ENCODE results near the gene OVAAL. TPM values are rescaled to one million over a fixed set of nuclear protein-coding genes. Genes with fewer than 3 reads are reported as not detected.

OVAAL gene
- total RNA-seq, 1 donor from 2014 or later, result not detected

DNA sequence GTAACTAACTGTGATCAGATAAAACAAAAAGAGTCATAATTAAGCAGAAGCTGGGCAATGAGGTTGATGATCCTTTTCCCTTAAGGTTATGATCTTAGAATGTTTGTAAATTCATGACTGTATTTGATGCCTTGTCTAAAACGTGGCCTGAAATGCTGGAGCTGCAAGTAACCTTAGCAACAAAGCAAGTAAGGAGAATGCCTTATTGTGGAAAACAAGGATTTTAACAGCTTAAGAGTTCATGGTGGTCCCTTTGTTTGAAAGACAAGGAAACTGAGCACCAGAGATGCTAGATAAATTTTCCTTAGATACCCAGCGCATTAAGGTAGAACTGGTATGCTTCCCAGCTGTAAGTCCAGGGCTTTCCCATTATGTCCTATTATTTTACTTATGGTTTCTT lies 47.4 kb downstream of the OVAAL start:
- DNase-seq (ENCODE audit: low spot score), result no peak

GRCh38 chr1:180609643-180610555 lies 51.1 kb downstream of the OVAAL start:
- DNase-seq (ENCODE audit: low spot score), result no peak

- DNase-seq (ENCODE audit: low spot score), result no peak
Measured at GRCh38 chr1:180610556-180611015, 51.8 kb downstream of the OVAAL start.

DNA sequence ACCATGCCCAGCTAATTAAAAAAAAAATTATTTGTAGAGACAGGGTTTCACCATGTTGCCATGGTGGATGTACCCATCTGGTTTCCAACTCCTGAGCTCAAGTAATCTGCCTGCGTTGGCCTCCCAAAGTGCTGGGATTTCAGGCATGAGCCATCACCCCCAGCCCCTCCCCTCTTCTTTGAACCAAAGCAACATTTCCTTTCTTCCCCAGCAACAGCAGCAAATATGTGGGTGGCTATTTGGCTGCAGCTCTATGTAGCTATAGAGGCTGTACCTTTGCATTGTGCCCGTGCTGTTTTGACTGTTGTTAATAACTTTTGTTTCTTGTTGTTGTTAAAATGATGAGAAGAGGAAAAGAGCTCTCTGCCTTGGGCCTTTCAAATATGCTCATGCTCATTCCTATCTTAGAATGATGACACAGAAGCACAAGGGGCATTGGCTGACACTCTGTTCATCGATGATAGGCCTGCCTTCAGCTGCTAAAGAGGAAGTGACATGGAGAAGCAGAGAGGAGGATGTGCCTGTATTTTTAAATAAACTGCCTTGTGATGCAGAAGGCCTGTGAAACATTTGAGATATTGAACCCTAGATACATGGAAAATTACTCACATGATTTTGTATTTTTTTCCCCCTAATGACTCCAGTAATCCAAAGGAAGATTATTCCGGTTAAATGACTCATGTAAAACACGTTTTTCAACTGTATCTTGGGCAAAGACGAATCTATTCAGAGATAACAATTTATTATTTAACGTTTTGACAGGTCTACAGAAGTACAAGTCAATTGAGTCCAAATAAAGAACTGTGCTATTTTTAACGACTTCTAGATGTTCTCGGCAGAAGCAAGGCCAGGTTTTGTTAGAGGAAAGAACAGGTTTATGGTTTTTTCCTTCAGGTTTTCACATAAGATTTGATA lies 52.5 kb downstream of the OVAAL start:
- DNase-seq (ENCODE audit: low spot score), result no peak

DNA sequence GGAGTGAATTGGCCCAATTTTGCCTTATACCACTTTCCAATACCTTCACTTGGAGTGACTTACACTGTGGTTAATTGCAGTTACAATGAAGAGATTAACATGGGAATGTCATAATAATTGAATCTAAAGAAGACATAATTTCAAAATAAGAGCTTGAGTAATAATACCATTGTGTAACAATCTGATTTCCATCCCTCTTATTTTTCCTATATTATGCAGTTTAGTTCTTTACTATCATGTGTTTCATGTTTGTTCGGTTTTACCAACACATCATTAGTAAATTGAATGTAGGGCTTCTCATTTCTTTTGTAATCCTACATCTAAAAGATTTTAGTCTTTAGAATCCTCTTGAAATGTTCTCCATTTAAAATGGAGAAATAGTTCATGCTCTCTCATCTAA lies 53.9 kb downstream of the OVAAL start:
- no peak for DNase-seq (ENCODE audit: low spot score)

DNA sequence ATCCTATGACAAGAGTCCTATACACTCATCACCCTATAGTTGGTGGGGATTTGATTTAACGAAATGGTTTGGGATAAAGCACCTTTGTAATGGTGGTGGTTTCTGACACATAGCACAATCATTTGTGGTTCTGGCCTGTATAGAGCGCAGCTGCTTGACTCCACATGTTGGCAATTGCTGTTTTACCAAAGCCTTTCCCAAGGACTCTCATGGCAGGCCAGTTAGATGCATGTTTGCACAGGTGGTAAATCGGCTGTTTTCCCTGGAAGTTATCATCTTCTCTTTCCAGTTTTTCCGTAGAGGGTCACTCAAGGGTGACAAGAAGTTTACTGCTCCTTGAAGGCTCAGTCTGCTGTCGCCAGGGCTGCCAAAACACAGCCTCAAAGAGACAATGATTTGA lies 56.0 kb downstream of the OVAAL start:
- DNase-seq (ENCODE audit: low spot score), result no peak

- no peak for DNase-seq (ENCODE audit: low spot score)
Measured at GRCh38 chr1:180615493-180616290, 56.9 kb downstream of the OVAAL start.

Other genes starting within 250 kb of the OVAAL start
- gene ACBD6, start 56.4 kb upstream of the OVAAL start, total RNA-seq, result 27.1 TPM
- 32.6 TPM for gene XPR1, start 73.1 kb downstream of the OVAAL start, total RNA-seq